ENCODE results near the gene KIDINS220. TPM values are rescaled to one million over a fixed set of nuclear protein-coding genes. Genes with fewer than 3 reads are reported as not detected.

Gene KIDINS220
- total and polyA plus RNA-seq, 4 donors = 8.1 to 50.9 (median 30.8) TPM

GRCh38 chr2:8839189-8839965 lies 2.0 kb upstream of the KIDINS220 start:
- Histone ChIP-seq H3K36me3 (ENCODE audit: control insufficient read depth in 4 of 4, insufficient read depth in 3 of 4, low read depth in 1 of 4, low read length in 3 of 4) (no peaks in the 10 kb centered on the region), H3K27me3 (ENCODE audit: control insufficient read depth in 4 of 4, insufficient read depth in 4 of 4, low read length in 3 of 4) (no peaks in the 10 kb centered on the region), H3K9me3 (ENCODE audit: control insufficient read depth in 4 of 4, low read length in 3 of 4) (no peaks in the 10 kb centered on the region), H3K9ac (ENCODE audit: low read depth in 1 of 2, low read length in 2 of 2) (no peak overlapping the region), H3K4me3 (ENCODE audit: low read depth in 1 of 3, low read length in 3 of 3) (no peak overlapping the region), H3K27ac (ENCODE audit: low read depth in 1 of 2, low read length in 2 of 2) (no peak overlapping the region), H3K4me1 (ENCODE audit: control insufficient read depth in 4 of 4, insufficient read depth in 4 of 4, low read length in 3 of 4) (peaks cover 0 to 13% (median 8%) of the 10 kb centered on the region in 4 donors)
- no peak for DNase-seq (ENCODE audit: low spot score)
- WGBS = 66% methylated on average over 5 of the region's 5 CpGs
- TF ChIP-seq HNF4A (conservative IDR thresholded peaks at IDR 0.05) = no peak
- no peak for TF ChIP-seq CTCF (IDR thresholded peaks at IDR 0.05; ENCODE audit: low read depth, low read length, missing input control)
- TF ChIP-seq RXRA (IDR thresholded peaks at IDR 0.05) = no peak
- no peak for TF ChIP-seq FOXA1 (IDR thresholded peaks at IDR 0.05)
- TF ChIP-seq JUND (IDR thresholded peaks at IDR 0.05) = no peak
- no peak for TF ChIP-seq FOXA2 (IDR thresholded peaks at IDR 0.05)
- TF ChIP-seq TAF1 (conservative IDR thresholded peaks at IDR 0.05) = no peak
- TF ChIP-seq ATF3 (IDR thresholded peaks at IDR 0.05) = no peak
- no peak for TF ChIP-seq MAX (IDR thresholded peaks at IDR 0.05)
- no peak for TF ChIP-seq NR2F2 (IDR thresholded peaks at IDR 0.05)
- no peak for TF ChIP-seq YY1 (IDR thresholded peaks at IDR 0.05)
- TF ChIP-seq EGR1 (IDR thresholded peaks at IDR 0.05; ENCODE audit: low read depth in 2 of 2) = no peak
- no peak for TF ChIP-seq GABPA (IDR thresholded peaks at IDR 0.05 in 1 of 2, conservative IDR thresholded peaks at IDR 0.05 in 1 of 2)
- no peak for TF ChIP-seq ZBTB33 (IDR thresholded peaks at IDR 0.05)

GRCh38 chr2:8837795-8838140 lies 355 bp upstream of the KIDINS220 start:
- H3K27me3 ChIP-seq (ENCODE audit: control insufficient read depth in 4 of 4, insufficient read depth in 4 of 4, low read length in 3 of 4) = no peaks in the 10 kb centered on the region
- peaks cover 0 to 13% (median 8%) of the 10 kb centered on the region in 4 donors for H3K4me1 ChIP-seq (ENCODE audit: control insufficient read depth in 4 of 4, insufficient read depth in 4 of 4, low read length in 3 of 4)
- H3K27ac ChIP-seq (ENCODE audit: low read depth in 1 of 2, low read length in 2 of 2) = no peak overlapping the region
- DNase-seq (ENCODE audit: low spot score) = no peak
- peak overlapping the region in 1 of 3 donors; percentile 96 for H3K4me3 ChIP-seq (ENCODE audit: low read depth in 1 of 3, low read length in 3 of 3)
- WGBS = 86% methylated on average over 11 of the region's 11 CpGs
- no peaks in the 10 kb centered on the region for H3K9me3 ChIP-seq (ENCODE audit: control insufficient read depth in 4 of 4, low read length in 3 of 4)
- no peak for TF ChIP-seq SP1 (IDR thresholded peaks at IDR 0.05)
- TF ChIP-seq GABPA (IDR thresholded peaks at IDR 0.05 in 1 of 2, conservative IDR thresholded peaks at IDR 0.05 in 1 of 2) = no peak
- no peak for TF ChIP-seq ATF3 (IDR thresholded peaks at IDR 0.05)
- no peak for TF ChIP-seq TAF1 (conservative IDR thresholded peaks at IDR 0.05)
- no peak for TF ChIP-seq JUND (IDR thresholded peaks at IDR 0.05)
- TF ChIP-seq CTCF (IDR thresholded peaks at IDR 0.05; ENCODE audit: low read depth, low read length, missing input control) = no peak
- TF ChIP-seq NR2F2 (IDR thresholded peaks at IDR 0.05) = no peak
- TF ChIP-seq MAX (IDR thresholded peaks at IDR 0.05) = no peak
- no peak for TF ChIP-seq REST (IDR thresholded peaks at IDR 0.05)
- no peak for TF ChIP-seq HNF4G (IDR thresholded peaks at IDR 0.05)
- TF ChIP-seq YY1 (IDR thresholded peaks at IDR 0.05) = no peak
- no peak for TF ChIP-seq FOXA1 (IDR thresholded peaks at IDR 0.05)
- TF ChIP-seq ZBTB33 (IDR thresholded peaks at IDR 0.05) = no peak
- TF ChIP-seq RXRA (IDR thresholded peaks at IDR 0.05) = no peak
- no peaks in the 10 kb centered on the region for H3K36me3 ChIP-seq (ENCODE audit: control insufficient read depth in 4 of 4, insufficient read depth in 3 of 4, low read depth in 1 of 4, low read length in 3 of 4)
- no peak overlapping the region for H3K9ac ChIP-seq (ENCODE audit: low read depth in 1 of 2, low read length in 2 of 2)
